Heart right ventricle (tissue), 16 donors: ENCODE measurements around the gene AGBL4. TPM values are rescaled to one million over a fixed set of nuclear protein-coding genes. Genes with fewer than 3 reads are reported as not detected.

ENCODE experiments used
- ATAC-seq, 8 donors: fragments of 200-7000 bp; cut with Tn5 transposase; one replicate each; pipeline ENCODE4 v1.9.1; 2020; ENCODE audit warnings: mild to moderate bottlenecking in 8 of 8, moderate library complexity in 8 of 8, moderate number of reproducible peaks in 1 of 8
- DNase-seq, 2 donors: peaks; one replicate each; pipeline ENCODE4 v3.0.0-alpha.2; 2020
- H3K27ac ChIP-seq, 10 donors: fragments of 200-600 bp; sonication (generic) in 2 of 10; one replicate each; pipeline versions ENCODE4 v1.5.0 to v1.8.0; 2020 to 2022; ENCODE audit warnings: mild to moderate bottlenecking in 3 of 10
- H3K27me3 ChIP-seq, 7 donors: fragments of 200-600 bp; one replicate each; pipeline ENCODE4 v1.8.0; 2021 to 2022; ENCODE audit warnings: mild to moderate bottlenecking in 2 of 7
- H3K36me3 ChIP-seq, 9 donors: fragments of 200-600 bp; sonication (generic) in 1 of 9; one replicate each; pipeline versions ENCODE4 v1.5.0 to v1.8.0; 2020 to 2022; ENCODE audit warnings: mild to moderate bottlenecking in 2 of 9
- H3K4me1 ChIP-seq, 9 donors: fragments of 200-600 bp; sonication (generic) in 1 of 9; one replicate each; pipeline versions ENCODE4 v1.5.0 to v1.8.0; 2020 to 2022; ENCODE audit warnings: mild to moderate bottlenecking in 4 of 9
- H3K4me3 ChIP-seq, 10 donors: fragments of 200-600 bp; sonication (generic) in 2 of 10; one replicate each; pipeline versions ENCODE4 v1.5.0 to v1.8.0; 2020 to 2022; ENCODE audit warnings: mild to moderate bottlenecking in 7 of 10, moderate library complexity in 2 of 10
- H3K9me3 ChIP-seq, 11 donors: fragments of 200-600 bp in 10 of 11; sonication (generic) in 2 of 11; one replicate each; pipeline versions ENCODE4 v1.5.0 to v1.8.0; 2013 to 2022; ENCODE audit warnings: mild to moderate bottlenecking in 2 of 11, control low read depth in 1 of 11, moderate library complexity in 1 of 11
- CTCF ChIP-seq, 9 donors: fragments of 200-600 bp; sonication (generic) in 2 of 9; IDR thresholded peaks; one replicate each; pipeline versions ENCODE4 v1.5.0 to v1.8.0; 2021 to 2022; ENCODE audit warnings: antibody characterized with exemption in 9 of 9, mild to moderate bottlenecking in 5 of 9, moderate library complexity in 1 of 9
- WGBS, 2 donors: extraction: QIAGEN DNeasy Blood & Tissue Kit; methylation state at CpG; one replicate each; pipeline ENCODE4 v1.1.7; 2013; ENCODE audit warnings: inconsistent platforms in 1 of 2; 5-methylcytosine and 5-hydroxymethylcytosine counted together
- intact Hi-C, 10 donors: fragments of 100-400 bp; cut with DNase I; formaldehyde crosslinking; loops; one replicate each; pipeline versions ENCODE4 v1.11.1 to v1.14.2; 2022
- polyA plus RNA-seq, 2 donors: library from polyadenylated mRNA; stranded (reverse); fragments of 200-250 nt; gene quantifications; one replicate each; pipeline ENCODE4 v1.2.3, GENCODE V29; 2013
- total RNA-seq, 10 donors: library from RNA; stranded (reverse); fragmentation: NEBNext Ultra II Directional in 3 of 10; extraction: Animal tissue kit (Norgen Biotek cat#: 25700) in 3 of 10; gene quantifications; one replicate each; pipeline versions ENCODE4 v1.2.1 to v1.2.4, GENCODE V29; 2021 to 2023
- donor health status: Arrhythmogenic right ventricular cardiomyopathy.
- donor health status: ischemic (EF 13 %, LVEDD 7.1; RV severe dilation, severe dysfunction).
- donor health status: healthy with polysubstance abuse.
- donor health status: DM: no; HTN: yes; CAD: no.
- donor health status: DM: no; HTN: no; CAD: no.
- donor health status: ischemic (EF 25% LVEDD 6.9; RV normal size, moderate dysfunction).
- donor health status: ischemic (EF 25% LVEDD 5.7; RV mildly dilated, moderate dysfunction).
- donor health status: healthy.
- donor health status: DM: yes; HTN: yes; CAD: no.
- donor health status: Ischemic cardiomyopathy.
- donor health status: ischemic (EF 35%, LVEDD 5.7; RV mildly dilated, moderate dysfunction).
- donor health status: nonischemic (EF 11% LVEDD 7.7; RV severe dilation, severe dysfunction).
- donor health status: DM: yes; HTN: yes; CAD: no.
- donor health status: PGD.
- donor health status: ischemic (EF 29% LVEDD 5.4; RV normal size, mild dysfunction).
- donor health status: nonischemic (EF 23%, LVEDD 6.1; RV moderate dilation, normal function).

The AGBL4 gene
- total and polyA plus RNA-seq, 12 donors = 0.04 to 0.93 (median 0.46) TPM; not detected in 2

DNA sequence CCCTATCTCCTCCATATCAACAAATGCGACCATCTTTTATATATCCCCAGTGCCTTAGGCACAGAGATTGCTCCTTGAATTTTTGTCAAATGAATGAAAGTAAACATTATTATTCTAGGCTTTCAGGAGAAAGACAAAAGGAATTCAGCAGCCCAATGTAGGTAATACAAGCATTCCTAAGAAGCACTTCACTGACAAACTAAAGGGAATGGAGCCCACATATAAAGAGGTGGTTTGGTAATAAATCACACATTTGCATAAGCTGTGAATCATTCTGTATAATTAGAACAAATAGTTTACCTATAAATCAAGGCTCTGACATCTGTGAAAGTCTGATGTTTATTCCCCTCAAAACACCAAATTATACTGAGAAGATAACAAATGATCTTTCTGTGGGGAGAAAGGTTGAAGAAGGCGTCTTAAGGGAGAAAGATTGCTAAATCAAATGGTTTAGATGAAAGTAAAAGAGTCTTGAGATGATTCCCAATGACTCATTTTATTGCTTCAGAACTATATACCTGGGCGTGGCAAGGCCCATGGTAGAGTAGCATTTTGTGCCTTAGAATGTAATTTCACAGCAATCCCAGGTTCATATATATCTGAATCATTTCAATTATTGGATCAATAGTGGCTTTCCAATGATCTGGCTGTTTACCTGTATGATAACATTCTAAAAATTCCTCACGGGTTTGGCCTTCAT lies 558.1 kb downstream of the AGBL4 start:
- Histone ChIP-seq H3K36me3 (no peaks in the 10 kb centered on the region), H3K4me1 (no peaks in the 10 kb centered on the region), H3K27ac (no peak overlapping the region), H3K4me3 (no peak overlapping the region), H3K9me3 (peaks cover 0 to 3% (median 0%) of the 10 kb centered on the region in 11 donors), H3K27me3 (no peaks in the 10 kb centered on the region)
- intact Hi-C loops = no loop called here
- ATAC-seq (no peak), DNase-seq (no peak)
- 61 to 66% methylated on average over 4 of the region's 4 CpGs for WGBS, 2 donors
- no peak for TF ChIP-seq CTCF (IDR thresholded peaks at IDR 0.05)

DNA sequence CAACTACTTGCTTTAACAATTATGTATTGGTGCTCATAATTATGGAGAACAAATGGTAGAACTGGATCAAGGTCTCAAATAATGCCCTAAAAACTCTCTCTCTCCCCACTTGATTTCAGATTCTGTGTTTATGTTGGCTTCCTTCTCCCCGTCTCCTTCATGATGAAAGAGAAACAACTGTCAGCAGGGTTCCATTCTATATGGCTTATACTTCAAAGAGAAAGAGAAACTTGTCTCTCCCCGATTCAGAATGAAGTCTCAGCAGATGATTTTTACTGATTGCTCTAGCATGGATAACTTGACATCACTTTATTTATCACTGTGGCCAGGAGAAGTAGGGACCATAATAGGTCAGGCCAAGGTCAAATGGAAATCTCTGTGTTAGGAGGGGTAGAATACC lies 575.6 kb downstream of the AGBL4 start:
- H3K27ac ChIP-seq = no peak overlapping the region
- TF ChIP-seq CTCF (IDR thresholded peaks at IDR 0.05) = no peak
- H3K4me1 ChIP-seq = no peaks in the 10 kb centered on the region
- no peaks in the 10 kb centered on the region for H3K27me3 ChIP-seq
- no peak overlapping the region for H3K4me3 ChIP-seq
- ATAC-seq (no peak), DNase-seq (no peak)
- H3K9me3 ChIP-seq = peaks cover 0 to 15% (median 7%) of the 10 kb centered on the region in 11 donors
- WGBS, 2 donors = 62 to 75% methylated on average over 2 of the region's 2 CpGs
- intact Hi-C loops = no loop called here
- no peaks in the 10 kb centered on the region for H3K36me3 ChIP-seq

DNA sequence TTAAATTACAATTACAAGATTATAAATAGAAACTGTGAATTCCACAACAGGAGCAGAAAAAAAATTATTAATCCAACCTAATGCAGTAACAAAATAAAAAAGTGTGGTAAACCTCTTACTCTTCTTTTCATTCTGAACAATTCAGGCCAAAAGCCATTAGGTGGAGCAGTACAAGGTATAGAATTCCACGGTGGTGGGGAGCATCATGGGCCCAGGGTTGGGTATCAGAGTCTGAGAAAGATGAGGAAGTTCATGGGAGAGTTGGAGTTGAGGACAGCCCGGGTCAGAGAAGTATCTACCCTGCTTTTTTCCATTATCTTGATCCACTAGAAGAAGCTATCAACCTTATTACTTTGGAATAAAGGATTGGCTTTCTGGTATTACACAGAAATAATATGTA lies 586.9 kb downstream of the AGBL4 start:
- DNase-seq (no peak), ATAC-seq (no peak)
- TF ChIP-seq CTCF (IDR thresholded peaks at IDR 0.05) = no peak
- Histone ChIP-seq H3K36me3 (no peaks in the 10 kb centered on the region), H3K27ac (no peak overlapping the region), H3K4me3 (no peak overlapping the region), H3K4me1 (no peaks in the 10 kb centered on the region), H3K27me3 (no peaks in the 10 kb centered on the region), H3K9me3 (peaks cover 0 to 40% (median 5%) of the 10 kb centered on the region in 11 donors)
- WGBS, 2 donors = 39 to 47% methylated on average over 2 of the region's 2 CpGs
- intact Hi-C loops = no loop called here

DNA sequence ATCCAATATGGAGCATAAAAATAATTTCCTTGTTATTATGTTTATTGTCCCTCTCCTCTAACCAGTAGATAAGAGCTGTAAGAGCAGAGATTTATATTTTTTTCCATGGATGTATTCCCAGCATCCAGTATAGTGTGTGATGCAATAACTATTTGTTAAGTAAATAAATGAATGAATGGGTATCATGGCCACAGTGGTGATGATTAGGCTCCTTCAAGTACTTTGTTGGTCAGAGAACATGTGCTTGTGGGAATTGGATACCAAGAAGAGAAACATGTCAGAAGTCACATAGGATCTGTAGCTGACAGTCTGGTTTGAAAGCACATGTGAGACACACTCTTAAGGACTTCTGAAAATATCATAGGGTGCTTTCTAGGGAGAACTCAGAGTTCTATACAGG lies 588.5 kb downstream of the AGBL4 start:
- DNase-seq (no peak), ATAC-seq (no peak)
- no peak overlapping the region for H3K4me3 ChIP-seq
- H3K27me3 ChIP-seq = no peaks in the 10 kb centered on the region
- H3K36me3 ChIP-seq = no peaks in the 10 kb centered on the region
- TF ChIP-seq CTCF (IDR thresholded peaks at IDR 0.05) = no peak
- intact Hi-C loops = no loop called here
- peaks cover 0 to 24% (median 0%) of the 10 kb centered on the region in 11 donors for H3K9me3 ChIP-seq
- no peak overlapping the region for H3K27ac ChIP-seq
- H3K4me1 ChIP-seq = no peaks in the 10 kb centered on the region
